ENCODE data around the gene WAPL. TPM values are rescaled to one million over a fixed set of nuclear protein-coding genes. Genes with fewer than 3 reads are reported as not detected.
"Not testable (repeated sequence)": the region's sequence is repeated elsewhere in the genome, so short reads cannot be mapped to it uniquely, and the experiment has no call there.

The WAPL gene
- total and polyA plus RNA-seq, 9 of the 15 experiments (the other 6 are each of a cell fraction or from before 2014, with no cell fraction given): 14.3 to 36.4 (median 25.3) TPM

DNA sequence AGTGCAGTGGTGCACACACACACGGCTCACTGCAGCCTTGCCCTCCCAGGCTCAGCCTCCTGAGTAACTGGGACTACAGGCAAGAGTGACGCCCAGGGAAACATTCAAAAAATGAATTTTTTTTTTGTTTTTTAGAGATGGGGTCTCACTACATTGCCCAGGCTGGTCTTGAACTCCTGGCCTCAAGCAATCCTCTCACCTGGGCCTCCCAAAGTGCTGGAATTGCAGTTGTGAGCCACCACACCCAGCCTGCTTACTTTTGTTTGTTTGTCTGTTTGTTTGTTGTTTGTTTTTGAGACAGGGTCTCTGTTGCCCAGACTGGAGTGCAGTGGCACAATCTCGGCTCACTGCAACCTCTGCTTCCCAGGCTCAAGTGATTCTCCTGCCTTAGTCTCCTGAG, 7.1 kb upstream of the WAPL start:
- H3K9me3 ChIP-seq (replicated peaks; ENCODE audit: control insufficient read depth, insufficient read depth, low read depth, low read length); ATAC-seq; intact Hi-C loops (cut with micrococcal nuclease); H3K4me2 ChIP-seq (ENCODE audit: insufficient read depth, low read length); CTCF ChIA-PET (ENCODE audit: low intra/inter-chr PET ratio); BruUV-seq (replicated peaks); H3K9ac ChIP-seq (ENCODE audit: insufficient read depth in 1 of 2, low read depth in 2 of 2, low read length in 2 of 2); H2AFZ ChIP-seq (ENCODE audit: low read depth, low read length); in situ Hi-C loops (cut with MboI); H3K27ac ChIP-seq (ENCODE audit: extremely low read depth, low read depth, low read length); FAIRE-seq; DNase-seq (ENCODE audit: extremely low read depth in 1 of 4, low spot score in 3 of 4); H4K20me1 ChIP-seq (replicated peaks; ENCODE audit: control insufficient read depth, insufficient read depth, low read length); H3K79me2 ChIP-seq (ENCODE audit: control insufficient read depth, insufficient read depth, low read length); H3K4me1 ChIP-seq (replicated peaks in 1 of 2; ENCODE audit: control insufficient read depth in 2 of 2, insufficient read depth in 2 of 2, low read length in 2 of 2); H3K4me3 ChIP-seq; H3K36me3 ChIP-seq (ENCODE audit: control insufficient read depth, insufficient read depth, low read length); POLR2A ChIA-PET; H3K27me3 ChIP-seq (ENCODE audit: control insufficient read depth in 2 of 2, insufficient read depth in 2 of 2, low read length in 2 of 2); H3K9me1 ChIP-seq (ENCODE audit: control insufficient read depth, insufficient read depth, low read length): not testable (repeated sequence)
- 31% methylated on average over 2 of the region's 3 CpGs for WGBS (ENCODE audit: insufficient coverage, low coverage, missing lambda C conversion rate)
- peak; percentile 72 for TF ChIP-seq ZNF121 (CRISPR knock-in tag; conservative IDR thresholded peaks at IDR 0.05)

DNA sequence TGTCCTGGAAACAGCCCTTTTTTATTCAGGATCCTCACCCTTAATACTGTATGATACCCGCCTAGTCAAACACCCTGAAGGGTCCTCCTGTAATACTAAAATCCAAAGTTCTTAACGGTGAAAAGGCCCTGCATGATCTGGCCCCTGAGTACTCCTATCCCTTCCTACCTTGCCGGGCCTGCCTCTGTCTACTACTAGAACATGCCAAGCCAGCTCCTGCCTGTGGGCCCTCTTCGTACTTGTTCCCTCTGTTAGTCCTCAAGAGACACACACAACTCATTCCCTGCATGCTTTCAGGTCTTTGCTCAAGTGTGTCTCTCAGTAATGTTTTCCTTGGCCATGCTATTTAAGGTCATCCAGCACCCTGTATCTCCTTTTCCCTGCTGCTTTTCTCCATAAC, 5.0 kb upstream of the WAPL start:
- BruUV-seq (replicated peaks): no TSS peak
- CTCF ChIA-PET (ENCODE audit: low intra/inter-chr PET ratio): no interaction called here
- Histone ChIP-seq H3K9ac (ENCODE audit: insufficient read depth in 1 of 2, low read depth in 2 of 2, low read length in 2 of 2) (no peak overlapping the region), H3K4me2 (ENCODE audit: insufficient read depth, low read length) (no peak overlapping the region), H4K20me1 (replicated peaks; ENCODE audit: control insufficient read depth, insufficient read depth, low read length) (0 out of 2 replicates have a peak, but pooled peaks cover 3% of the 10 kb centered on the region), H3K9me3 (replicated peaks; ENCODE audit: control insufficient read depth, insufficient read depth, low read depth, low read length) (no peaks in the 10 kb centered on the region), H3K9me1 (ENCODE audit: control insufficient read depth, insufficient read depth, low read length) (no peaks in the 10 kb centered on the region), H3K27ac (ENCODE audit: extremely low read depth, low read depth, low read length) (no peak overlapping the region), H3K36me3 (ENCODE audit: control insufficient read depth, insufficient read depth, low read length) (no peaks in the 10 kb centered on the region), H3K4me3 (no peak overlapping the region), H3K27me3 (ENCODE audit: control insufficient read depth in 2 of 2, insufficient read depth in 2 of 2, low read length in 2 of 2) (no peaks in the 10 kb centered on the region), H3K4me1 (replicated peaks in 1 of 2; ENCODE audit: control insufficient read depth in 2 of 2, insufficient read depth in 2 of 2, low read length in 2 of 2) (peaks cover 0 to 5% of the 10 kb centered on the region in 2 experiments; a peak in 3 of 5 replicates), H2AFZ (ENCODE audit: low read depth, low read length) (no peak overlapping the region), H3K79me2 (ENCODE audit: control insufficient read depth, insufficient read depth, low read length) (peaks cover 24% of the 10 kb centered on the region)
- POLR2A ChIA-PET: no interaction called here
- intact Hi-C loops (cut with micrococcal nuclease) (no loop called here), in situ Hi-C loops (cut with MboI) (no loop called here)
- no peak for DNase-seq (ENCODE audit: extremely low read depth in 1 of 4, low spot score in 3 of 4)
- TF ChIP-seq HIVEP1 (CRISPR knock-in tag; IDR thresholded peaks at IDR 0.05): no peak
- no peak for TF ChIP-seq HDAC8 (tag; IDR thresholded peaks at IDR 0.05)
- no peak for TF ChIP-seq TRIM24 (IDR thresholded peaks at IDR 0.05)
- TF ChIP-seq TAL1 (IDR thresholded peaks at IDR 0.05): no peak
- TF ChIP-seq HDGF (IDR thresholded peaks at IDR 0.05): no peak
- TF ChIP-seq ZBED1 (IDR thresholded peaks at IDR 0.05): no peak
- TF ChIP-seq ZNF444 (CRISPR knock-in tag; IDR thresholded peaks at IDR 0.05): no peak
- no peak for FAIRE-seq
- WGBS (ENCODE audit: insufficient coverage, low coverage, missing lambda C conversion rate): 68% methylated on average over 4 of the region's 4 CpGs
- ATAC-seq: no peak

DNA sequence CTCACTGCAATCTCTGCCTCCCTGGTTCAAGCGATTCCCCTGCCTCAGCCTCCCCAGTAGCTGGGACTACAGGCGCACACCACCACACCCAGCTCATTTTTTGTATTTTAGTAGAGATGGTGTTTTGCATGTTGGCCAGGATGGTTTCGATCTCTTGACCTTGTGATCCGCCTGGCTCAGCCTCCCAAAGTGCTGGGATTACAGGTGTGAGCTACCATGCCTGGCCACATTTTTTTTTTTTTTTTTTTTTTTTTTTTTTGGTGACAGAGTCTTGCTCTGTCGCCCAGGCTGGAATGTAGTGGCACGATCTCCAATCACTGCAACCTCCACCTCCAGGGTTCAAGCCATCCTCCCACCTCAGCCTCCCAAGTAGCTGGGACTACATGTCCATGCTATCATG, 4.1 kb upstream of the WAPL start:
- DNase-seq (ENCODE audit: extremely low read depth in 1 of 4, low spot score in 3 of 4); H3K4me2 ChIP-seq (ENCODE audit: insufficient read depth, low read length); BruUV-seq (replicated peaks); FAIRE-seq; POLR2A ChIA-PET; H3K4me1 ChIP-seq (replicated peaks in 1 of 2; ENCODE audit: control insufficient read depth in 2 of 2, insufficient read depth in 2 of 2, low read length in 2 of 2); H3K4me3 ChIP-seq; H3K9me1 ChIP-seq (ENCODE audit: control insufficient read depth, insufficient read depth, low read length); ATAC-seq; H3K36me3 ChIP-seq (ENCODE audit: control insufficient read depth, insufficient read depth, low read length); H4K20me1 ChIP-seq (replicated peaks; ENCODE audit: control insufficient read depth, insufficient read depth, low read length); H3K27ac ChIP-seq (ENCODE audit: extremely low read depth, low read depth, low read length); H3K27me3 ChIP-seq (ENCODE audit: control insufficient read depth in 2 of 2, insufficient read depth in 2 of 2, low read length in 2 of 2); intact Hi-C loops (cut with micrococcal nuclease); in situ Hi-C loops (cut with MboI); H2AFZ ChIP-seq (ENCODE audit: low read depth, low read length); H3K9ac ChIP-seq (ENCODE audit: insufficient read depth in 1 of 2, low read depth in 2 of 2, low read length in 2 of 2); CTCF ChIA-PET (ENCODE audit: low intra/inter-chr PET ratio); H3K9me3 ChIP-seq (replicated peaks; ENCODE audit: control insufficient read depth, insufficient read depth, low read depth, low read length): not testable (repeated sequence)
- peaks cover 32% of the 10 kb centered on the region for H3K79me2 ChIP-seq (ENCODE audit: control insufficient read depth, insufficient read depth, low read length)
- WGBS (ENCODE audit: insufficient coverage, low coverage, missing lambda C conversion rate): 93% methylated on average over 3 of the region's 6 CpGs

Measured in K562 (cell line).